ENCODE measurements around the gene NHLRC3. TPM values are rescaled to one million over a fixed set of nuclear protein-coding genes. Genes with fewer than 3 reads are reported as not detected.

NHLRC3 gene
- total RNA-seq: 11.8 and 19.2 TPM in 2 replicates

GRCh38 chr13:39037880-39038568 lies at the start of gene NHLRC3, which contains the start of gene PROSER1:
Gene NHLRC3, plus strand, starts transcription at chr13:39038456. Its CDS starts 184 bp downstream, at chr13:39038640.
Gene PROSER1, minus strand, starts transcription at chr13:39038089. Its CDS starts 847 bp downstream, at chr13:39037242.

GRCh38 chr13:38990693-38991092 lies 47.6 kb upstream of the NHLRC3 start, which contains the start of gene STOML3:
Gene STOML3, minus strand, starts transcription at chr13:38990831. Its CDS starts 110 bp downstream, at chr13:38990721.

Other genes with a start within 250 kb of the NHLRC3 start
- gene STOML3, start 47.6 kb upstream of the NHLRC3 start, total RNA-seq: not detected in 2 replicates
- 9.0 and 9.8 TPM in 2 replicates for gene PROSER1, start 367 bp upstream of the NHLRC3 start, total RNA-seq